Loucy (cell line): ENCODE data around the gene THBS1.

Source experiments
- H2AFZ ChIP-seq: fragments of 200-600 bp; sonication (generic); 2 replicates; pipeline ENCODE4 v1.6.0; 2016; ENCODE audit warnings: antibody characterized with exemption, mild to moderate bottlenecking, low read length, moderate library complexity
- H3F3A ChIP-seq: fragments of 200-600 bp; 2 replicates; pipeline ENCODE4 v1.6.0; 2016; ENCODE audit warnings: antibody characterized with exemption, low read depth, mild to moderate bottlenecking
- H3K27me3 ChIP-seq: fragments of 200-600 bp; sonication (generic); 2 replicates; pipeline ENCODE4 v1.6.1; 2014; ENCODE audit warnings: low read length, mild to moderate bottlenecking; ENCODE audit not compliant: insufficient read depth, poor library complexity, severe bottlenecking
- H3K36me3 ChIP-seq: fragments of 200-600 bp; sonication (generic); 2 replicates; pipeline ENCODE4 v1.6.1; 2016; ENCODE audit warnings: low read length; ENCODE audit not compliant: insufficient read depth
- H3K4me1 ChIP-seq: fragments of 200-600 bp; sonication (generic); 2 replicates; pipeline ENCODE4 v1.5.1; 2014; ENCODE audit warnings: low read length, mild to moderate bottlenecking; ENCODE audit not compliant: insufficient read depth, poor library complexity, severe bottlenecking
- H3K4me2 ChIP-seq: fragments of 200-600 bp; sonication (generic); 2 replicates; pipeline ENCODE4 v1.6.0; 2014; ENCODE audit warnings: antibody characterized with exemption, low read length, low read depth, mild to moderate bottlenecking; ENCODE audit not compliant: poor library complexity, severe bottlenecking
- H3K4me3 ChIP-seq: fragments of 200-600 bp; sonication (generic); 2 replicates; pipeline ENCODE4 v1.5.1; 2014; ENCODE audit warnings: low read length, mild to moderate bottlenecking, mixed read lengths; ENCODE audit not compliant: poor library complexity, severe bottlenecking
- H3K79me2 ChIP-seq: fragments of 200-600 bp; sonication (generic); 2 replicates; pipeline ENCODE4 v1.6.1; 2014; ENCODE audit warnings: low read length; ENCODE audit not compliant: insufficient read depth
- H3K9ac ChIP-seq: fragments of 200-600 bp; sonication (generic); 2 replicates; pipeline ENCODE4 v1.6.0; 2014; ENCODE audit warnings: mild to moderate bottlenecking, low read depth, low read length, moderate library complexity; ENCODE audit not compliant: poor library complexity, severe bottlenecking
- H3K9me2 ChIP-seq: fragments of 200-600 bp; sonication (generic); replicated peaks from 2 replicates; pipeline ENCODE4 v1.6.1; 2016; ENCODE audit warnings: low read depth, low read length, mixed read lengths
- H3K9me3 ChIP-seq: fragments of 200-600 bp; sonication (generic); 2 replicates; pipeline ENCODE4 v1.6.1; 2014; ENCODE audit warnings: mild to moderate bottlenecking, antibody characterized with exemption, low read length, low read depth; ENCODE audit not compliant: insufficient read depth
- H4K20me1 ChIP-seq: fragments of 200-600 bp; sonication (generic); 2 replicates; pipeline ENCODE4 v1.6.0; 2014; ENCODE audit warnings: antibody characterized with exemption, low read length, mild to moderate bottlenecking; ENCODE audit not compliant: insufficient read depth, poor library complexity, severe bottlenecking
- CTCF ChIP-seq: fragments of 200-600 bp; sonication (generic); conservative IDR thresholded peaks from 2 replicates; pipeline ENCODE4 v1.5.1; 2014; ENCODE audit warnings: mild to moderate bottlenecking, antibody characterized with exemption, low read length
- EZH2phosphoT487 ChIP-seq: fragments of 200-600 bp; IDR thresholded peaks from 2 replicates; pipeline ENCODE4 v1.6.1; 2018; ENCODE audit warnings: antibody characterized with exemption, mild to moderate bottlenecking, moderate library complexity, borderline replicate concordance

Gene THBS1

GRCh38 chr15:39613271-39613670, 32.4 kb downstream of the THBS1 start:
- Histone ChIP-seq H3K9me3 (peaks cover 16% of the 10 kb centered on the region; the same call in 1 of the 2 replicates), H3K4me1 (no peaks in the 10 kb centered on the region), H3K27me3 (no peaks in the 10 kb centered on the region), H3K9me2 (no peaks in the 10 kb centered on the region), H3F3A (no peaks in the 10 kb centered on the region), H3K79me2 (no peaks in the 10 kb centered on the region), H3K9ac (no peak overlapping the region), H3K36me3 (no peaks in the 10 kb centered on the region), H2AFZ (no peak overlapping the region), H3K4me2 (no peak overlapping the region), H4K20me1 (no peaks in the 10 kb centered on the region), H3K4me3 (no peak overlapping the region)
- TF ChIP-seq CTCF (no peak), EZH2phosphoT487 (no peak)

GRCh38 chr15:39613861-39614260, 33.0 kb downstream of the THBS1 start:
- H3K9me2 ChIP-seq = no peaks in the 10 kb centered on the region
- no peaks in the 10 kb centered on the region for H3F3A ChIP-seq
- no peak overlapping the region for H3K4me3 ChIP-seq
- H3K9me3 ChIP-seq = peaks cover 16% of the 10 kb centered on the region; the same call in 1 of the 2 replicates
- H3K36me3 ChIP-seq = no peaks in the 10 kb centered on the region
- no peaks in the 10 kb centered on the region for H4K20me1 ChIP-seq
- H3K9ac ChIP-seq = no peak overlapping the region
- no peaks in the 10 kb centered on the region for H3K79me2 ChIP-seq
- TF ChIP-seq EZH2phosphoT487 (no peak), CTCF (no peak)
- no peak overlapping the region for H3K4me2 ChIP-seq
- H3K27me3 ChIP-seq = no peaks in the 10 kb centered on the region
- no peak overlapping the region for H2AFZ ChIP-seq
- H3K4me1 ChIP-seq = no peaks in the 10 kb centered on the region

- TF ChIP-seq EZH2phosphoT487 (no peak), CTCF (no peak)
- H3K4me2 ChIP-seq = no peak overlapping the region
- no peaks in the 10 kb centered on the region for H3K27me3 ChIP-seq
- no peaks in the 10 kb centered on the region for H3K36me3 ChIP-seq
- H3K9ac ChIP-seq = no peak overlapping the region
- peaks cover 4% of the 10 kb centered on the region for H3K4me1 ChIP-seq
- no peaks in the 10 kb centered on the region for H3F3A ChIP-seq
- H2AFZ ChIP-seq = no peak overlapping the region
- H3K4me3 ChIP-seq = no peak overlapping the region
- no peaks in the 10 kb centered on the region for H4K20me1 ChIP-seq
- no peaks in the 10 kb centered on the region for H3K9me3 ChIP-seq
- no peaks in the 10 kb centered on the region for H3K79me2 ChIP-seq
- H3K9me2 ChIP-seq = no peaks in the 10 kb centered on the region
Observed at GRCh38 chr15:39616731-39617455, 36.0 kb downstream of the THBS1 start.
